ENCODE results near the gene HSPA1A. TPM values are rescaled to one million over a fixed set of nuclear protein-coding genes. Genes with fewer than 3 reads are reported as not detected.

The HSPA1A gene
- total RNA-seq, 1 experiment from 2014 or later: 77.3 TPM

DNA sequence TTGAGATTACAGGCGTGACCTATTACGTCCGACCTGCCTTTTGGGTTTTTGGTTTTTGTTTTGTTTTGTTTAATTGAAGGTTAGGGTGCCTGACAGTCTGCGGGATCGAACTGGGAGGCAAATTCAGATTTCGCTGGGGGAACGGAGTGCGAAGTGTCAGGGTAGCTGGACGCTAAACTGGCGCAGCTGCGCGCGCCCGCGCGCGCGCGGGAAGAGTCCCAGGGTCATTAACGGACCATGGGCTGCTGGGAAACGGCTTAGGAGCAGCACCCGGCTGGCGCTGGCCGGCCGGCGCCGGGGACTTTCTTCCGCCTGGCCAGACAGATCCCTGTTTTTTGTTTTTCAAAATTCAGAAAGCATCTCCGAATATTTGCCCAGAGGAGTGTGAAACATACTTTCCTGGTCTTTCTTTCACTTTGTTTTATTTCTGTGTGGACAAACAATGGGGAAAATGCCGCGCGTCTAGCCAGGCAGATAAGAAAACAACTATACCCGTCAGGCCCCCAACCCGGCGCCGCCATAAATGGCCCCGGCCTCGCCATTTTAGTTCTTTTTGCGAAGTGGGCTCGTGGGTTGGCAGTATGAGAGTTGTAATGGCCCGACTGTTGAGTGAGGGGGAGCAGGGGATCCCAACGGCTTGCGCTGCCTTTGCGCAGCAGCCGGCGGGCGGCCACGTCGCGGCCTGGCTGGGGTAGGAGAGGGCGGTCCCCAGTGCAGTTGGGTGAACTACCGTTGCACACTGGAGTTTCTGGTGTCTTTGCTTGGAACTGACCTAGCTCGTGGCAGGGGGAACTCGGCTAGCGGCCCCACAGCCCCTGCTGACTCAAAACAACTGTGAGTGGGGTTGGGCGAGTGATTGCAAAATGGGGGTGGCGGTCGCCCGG, 19.3 kb downstream of the HSPA1A start:
- BruUV-seq (replicated peaks): no TSS peak
- H3K4me3 Mint-ChIP-seq (ENCODE audit: unreplicated experiment): peak overlapping the region; percentile 96
- H3K27me3 Mint-ChIP-seq (ENCODE audit: insufficient read depth, unreplicated experiment): no peaks in the 10 kb centered on the region
- no peak for TF ChIP-seq CTCF (IDR thresholded peaks at IDR 0.05; ENCODE audit: insufficient read depth in 1 of 2, low read depth in 1 of 2, low read length in 1 of 2, severe bottlenecking in 1 of 2, unreplicated experiment in 1 of 2)
- no peaks in the 10 kb centered on the region for H3K9me3 Mint-ChIP-seq (ENCODE audit: unreplicated experiment)
- peak; percentile 90 for DNase-seq
- peaks cover 68% of the 10 kb centered on the region for H3K36me3 Mint-ChIP-seq (ENCODE audit: insufficient read depth, unreplicated experiment)
- Histone ChIP-seq H3K4me1 (peaks cover 13% of the 10 kb centered on the region), H3K36me3 (ENCODE audit: control insufficient read depth, insufficient read depth, low read length) (peaks cover 9% of the 10 kb centered on the region), H3K27me3 (replicated peaks; ENCODE audit: control insufficient read depth, insufficient read depth, low read length) (no peaks in the 10 kb centered on the region), H3K4me3 (ENCODE audit: low read depth, low read length) (peak overlapping the region; percentile 86), H3K9me3 (no peaks in the 10 kb centered on the region)
- intact Hi-C loops (cut with micrococcal nuclease; ENCODE audit: unreplicated experiment): loop anchor here (1.0 kb wide), 1 partner anchor 29 kb away; no protein-coding TSS in a partner anchor
- POLR2A ChIA-PET: interaction anchor here (0.6 to 2.0 kb wide), 7 partner anchors 19 to 420 kb away, joined by 3 to 20 read pairs (median 7); partner anchors contain the start of genes HSPA1A, HSPA1L, LSM2 and NEU1
- peaks cover 18% of the 10 kb centered on the region for H3K4me1 Mint-ChIP-seq (ENCODE audit: low read depth, unreplicated experiment)
- CTCF ChIA-PET: interaction anchor here (0.7 to 1.0 kb wide), 2 partner anchors 153 to 155 kb away, joined by 3 to 5 read pairs; no protein-coding TSS in a partner anchor
- peak overlapping the region; percentile 99 for H3K27ac Mint-ChIP-seq (ENCODE audit: unreplicated experiment)

DNA sequence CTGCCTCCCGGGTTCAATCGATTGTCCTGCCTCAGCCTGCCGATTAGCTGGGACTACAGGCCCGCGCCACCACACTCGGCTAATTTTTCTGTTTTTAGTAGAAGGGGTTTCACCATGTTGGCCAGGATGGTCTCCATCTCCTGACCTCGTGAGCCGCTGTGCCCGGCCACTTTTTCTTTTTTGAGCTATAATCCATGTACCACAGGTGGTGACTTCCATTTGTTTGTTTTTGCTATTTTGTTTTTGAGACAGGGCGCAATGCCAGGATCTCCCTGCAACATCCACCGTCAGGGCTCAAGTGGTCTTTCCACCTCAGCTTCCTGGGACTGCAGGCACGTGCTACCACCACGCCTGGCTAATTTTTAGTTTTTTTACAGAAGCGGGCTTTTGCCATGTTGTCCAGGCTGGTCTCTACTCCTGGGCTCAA, 20.7 kb downstream of the HSPA1A start:
- Histone ChIP-seq H3K9me3 (no peaks in the 10 kb centered on the region), H3K4me1 (peaks cover 13% of the 10 kb centered on the region), H3K36me3 (ENCODE audit: control insufficient read depth, insufficient read depth, low read length) (peaks cover 9% of the 10 kb centered on the region), H3K27me3 (replicated peaks; ENCODE audit: control insufficient read depth, insufficient read depth, low read length) (no peaks in the 10 kb centered on the region), H3K4me3 (ENCODE audit: low read depth, low read length) (peak overlapping the region; percentile 86)
- Mint-ChIP-seq H3K4me3 (ENCODE audit: unreplicated experiment) (peak overlapping the region; percentile 96), H3K27me3 (ENCODE audit: insufficient read depth, unreplicated experiment) (no peaks in the 10 kb centered on the region), H3K9me3 (ENCODE audit: unreplicated experiment) (no peaks in the 10 kb centered on the region), H3K36me3 (ENCODE audit: insufficient read depth, unreplicated experiment) (peaks cover 68% of the 10 kb centered on the region), H3K27ac (ENCODE audit: unreplicated experiment) (peak overlapping the region; percentile 99), H3K4me1 (ENCODE audit: low read depth, unreplicated experiment) (peaks cover 18% of the 10 kb centered on the region)
- CTCF ChIA-PET: no interaction called here
- no peak for DNase-seq
- intact Hi-C loops (cut with micrococcal nuclease; ENCODE audit: unreplicated experiment): no loop called here
- POLR2A ChIA-PET: interaction anchor here (1.1 kb wide), 1 partner anchor 9 kb away, joined by 3 read pairs; no protein-coding TSS in a partner anchor
- no TSS peak for BruUV-seq (replicated peaks)
- TF ChIP-seq CTCF (IDR thresholded peaks at IDR 0.05; ENCODE audit: insufficient read depth in 1 of 2, low read depth in 1 of 2, low read length in 1 of 2, severe bottlenecking in 1 of 2, unreplicated experiment in 1 of 2): no peak

DNA sequence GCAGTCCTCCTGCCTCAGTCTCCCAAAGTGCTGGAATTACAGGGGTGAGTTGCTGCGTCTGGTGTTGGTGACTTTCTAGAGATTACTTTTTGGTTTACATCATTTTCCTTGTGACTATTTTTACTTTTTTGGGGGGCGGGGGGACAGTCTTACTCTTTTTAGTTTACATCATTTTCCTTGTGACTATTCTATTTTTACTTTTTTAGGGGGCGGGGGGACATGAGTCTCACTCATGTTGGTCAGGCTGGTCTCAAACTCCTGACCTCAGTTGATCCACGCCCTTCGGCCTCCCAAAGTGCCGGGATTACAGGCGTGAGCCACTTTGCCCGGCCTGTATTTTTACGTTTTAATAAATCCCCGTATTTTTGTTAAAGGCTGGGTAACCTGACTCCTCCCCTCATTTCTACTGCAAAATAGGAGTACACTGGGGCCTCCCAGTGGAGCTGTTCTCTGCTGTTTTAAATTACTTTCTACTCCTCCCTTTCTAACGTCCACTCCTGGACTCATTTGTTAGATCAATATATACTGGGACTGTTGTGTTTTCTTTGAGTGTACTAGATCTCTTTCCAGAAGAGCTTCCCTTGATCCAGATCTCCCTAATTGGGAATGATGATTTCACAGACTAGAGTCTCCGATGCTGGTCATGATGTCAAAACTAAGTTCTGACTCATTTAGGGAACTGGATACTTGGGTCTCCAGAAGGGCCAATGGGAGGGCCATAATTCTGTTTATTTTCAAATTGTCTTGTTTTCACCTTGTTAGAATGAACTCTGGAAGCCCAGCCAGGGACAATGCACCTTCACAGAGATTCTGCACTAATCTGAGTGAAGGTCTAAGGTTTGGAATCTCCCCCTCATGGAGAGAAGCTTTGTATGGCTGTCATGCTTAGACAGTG, 21.4 kb downstream of the HSPA1A start:
- Mint-ChIP-seq H3K9me3 (ENCODE audit: unreplicated experiment) (no peaks in the 10 kb centered on the region), H3K36me3 (ENCODE audit: insufficient read depth, unreplicated experiment) (peaks cover 74% of the 10 kb centered on the region), H3K4me3 (ENCODE audit: unreplicated experiment) (peak overlapping the region; percentile 96), H3K27ac (ENCODE audit: unreplicated experiment) (peak overlapping the region; percentile 99), H3K4me1 (ENCODE audit: low read depth, unreplicated experiment) (peaks cover 18% of the 10 kb centered on the region), H3K27me3 (ENCODE audit: insufficient read depth, unreplicated experiment) (no peaks in the 10 kb centered on the region)
- Histone ChIP-seq H3K36me3 (ENCODE audit: control insufficient read depth, insufficient read depth, low read length) (peaks cover 9% of the 10 kb centered on the region), H3K4me3 (ENCODE audit: low read depth, low read length) (peak overlapping the region; percentile 86), H3K27me3 (replicated peaks; ENCODE audit: control insufficient read depth, insufficient read depth, low read length) (no peaks in the 10 kb centered on the region), H3K9me3 (no peaks in the 10 kb centered on the region), H3K4me1 (peaks cover 13% of the 10 kb centered on the region)
- no peak for DNase-seq
- intact Hi-C loops (cut with micrococcal nuclease; ENCODE audit: unreplicated experiment): no loop called here
- POLR2A ChIA-PET: interaction anchor here (1.1 kb wide), 1 partner anchor 10 kb away, joined by 3 read pairs; no protein-coding TSS in a partner anchor
- CTCF ChIA-PET: no interaction called here
- no peak for TF ChIP-seq CTCF (IDR thresholded peaks at IDR 0.05; ENCODE audit: insufficient read depth in 1 of 2, low read depth in 1 of 2, low read length in 1 of 2, severe bottlenecking in 1 of 2, unreplicated experiment in 1 of 2)
- no TSS peak for BruUV-seq (replicated peaks)

Data from Caco-2 (cell line).